GM08714 (cell line): Measurements from ENCODE around the gene FARP1.
A peak's percentile ranks its signal among the peaks of the same experiment; 100 is the strongest.

Experiments
- H3K4me3 ChIP-seq: fragments of 200-500 bp; sonication (Bioruptor generic); 2 replicates; pipeline ENCODE4 v1.5.1; 2014; ENCODE audit warnings: mild to moderate bottlenecking, low read length, inconsistent platforms
- ZNF274 ChIP-seq: IDR thresholded peaks from 2 replicates; pipeline ENCODE4 v1.6.1; 2012; ENCODE audit warnings: mild to moderate bottlenecking, low read depth, low read length

The FARP1 gene

DNA sequence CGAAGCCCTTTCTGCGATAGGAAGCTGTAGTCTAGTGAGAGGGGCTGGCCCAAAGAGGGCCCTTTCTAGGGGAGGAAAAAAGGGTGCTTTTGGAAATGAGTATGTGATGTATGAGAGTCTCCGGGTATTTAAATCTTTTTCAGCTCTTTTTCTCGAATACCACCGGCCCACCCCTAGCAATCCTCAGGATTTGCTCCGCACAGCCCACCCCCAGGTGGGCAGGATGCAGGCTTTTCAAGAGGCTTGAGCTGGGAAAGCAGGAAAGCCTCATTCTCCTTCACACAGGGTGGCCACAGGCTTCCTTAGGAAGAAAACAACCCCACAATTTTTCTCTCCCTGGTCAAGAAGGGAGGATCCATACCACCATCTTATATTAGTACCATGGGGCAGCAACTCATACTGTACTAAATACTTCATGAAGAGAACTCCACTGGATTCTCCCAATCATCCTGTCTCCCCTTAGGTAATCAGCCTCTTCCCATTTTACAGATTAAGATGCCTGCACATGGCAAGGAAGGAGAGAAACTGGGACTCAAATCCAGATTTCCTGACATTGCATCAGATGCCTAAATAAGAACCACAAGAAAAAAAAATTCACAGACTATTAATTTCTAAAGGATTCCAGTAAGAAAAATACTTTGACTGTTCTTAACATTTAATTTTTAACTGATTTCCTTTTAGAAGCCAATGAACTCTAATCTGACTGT lies 349.6 kb downstream of the FARP1 start:
- no peak for TF ChIP-seq ZNF274
- no peak overlapping the region for H3K4me3 ChIP-seq

DNA sequence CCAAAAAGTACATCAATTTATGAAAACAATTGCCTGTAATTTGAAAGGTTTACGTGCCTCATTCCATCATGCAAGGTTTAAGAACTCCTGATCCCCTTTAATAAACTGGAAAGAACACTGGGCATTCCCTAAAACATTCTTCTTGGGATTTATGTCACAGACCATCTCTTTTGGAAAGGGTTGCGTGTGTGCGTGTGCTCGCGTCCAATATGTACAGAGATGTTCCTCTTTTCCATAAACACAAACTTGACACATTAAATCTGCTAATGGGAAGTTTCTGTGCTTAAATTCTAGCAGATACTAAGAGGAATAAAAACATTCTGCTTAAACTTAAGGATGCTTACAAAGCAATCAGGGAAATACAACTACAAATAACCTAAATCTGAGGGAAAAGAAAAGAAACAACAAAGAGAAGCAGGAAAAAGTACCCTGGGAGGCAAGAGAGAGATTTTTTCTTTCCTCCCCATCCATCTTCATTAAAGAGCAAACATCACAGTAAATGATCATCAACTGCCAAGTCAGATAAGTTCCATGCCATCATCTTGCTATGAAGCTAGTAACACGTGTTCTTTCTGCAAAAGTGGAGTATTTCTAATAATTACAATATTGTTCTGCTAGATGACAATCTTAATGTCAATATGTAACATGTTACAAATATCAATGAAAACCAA lies 350.3 kb downstream of the FARP1 start:
- no peak for TF ChIP-seq ZNF274
- no peak overlapping the region for H3K4me3 ChIP-seq

DNA sequence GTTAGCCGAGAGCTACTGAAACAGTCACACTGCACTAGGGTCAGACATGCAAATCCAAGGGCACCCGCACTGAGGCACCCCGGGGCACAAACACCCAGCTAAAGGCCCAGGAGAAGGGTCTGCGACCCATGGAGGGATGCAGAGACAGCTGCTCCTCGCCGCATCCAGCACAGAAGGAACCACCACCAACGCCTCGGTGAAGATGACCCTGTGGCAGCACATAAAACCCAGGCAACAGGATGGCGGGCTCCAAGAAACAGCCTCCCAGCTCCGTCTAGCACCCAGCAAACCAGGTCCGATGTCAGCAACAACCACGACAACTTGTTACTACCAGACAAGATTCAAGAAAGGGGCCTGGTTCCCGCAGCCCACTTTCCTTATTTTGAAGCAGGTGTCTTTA lies 351.9 kb downstream of the FARP1 start:
- TF ChIP-seq ZNF274: no peak
- H3K4me3 ChIP-seq: no peak overlapping the region

DNA sequence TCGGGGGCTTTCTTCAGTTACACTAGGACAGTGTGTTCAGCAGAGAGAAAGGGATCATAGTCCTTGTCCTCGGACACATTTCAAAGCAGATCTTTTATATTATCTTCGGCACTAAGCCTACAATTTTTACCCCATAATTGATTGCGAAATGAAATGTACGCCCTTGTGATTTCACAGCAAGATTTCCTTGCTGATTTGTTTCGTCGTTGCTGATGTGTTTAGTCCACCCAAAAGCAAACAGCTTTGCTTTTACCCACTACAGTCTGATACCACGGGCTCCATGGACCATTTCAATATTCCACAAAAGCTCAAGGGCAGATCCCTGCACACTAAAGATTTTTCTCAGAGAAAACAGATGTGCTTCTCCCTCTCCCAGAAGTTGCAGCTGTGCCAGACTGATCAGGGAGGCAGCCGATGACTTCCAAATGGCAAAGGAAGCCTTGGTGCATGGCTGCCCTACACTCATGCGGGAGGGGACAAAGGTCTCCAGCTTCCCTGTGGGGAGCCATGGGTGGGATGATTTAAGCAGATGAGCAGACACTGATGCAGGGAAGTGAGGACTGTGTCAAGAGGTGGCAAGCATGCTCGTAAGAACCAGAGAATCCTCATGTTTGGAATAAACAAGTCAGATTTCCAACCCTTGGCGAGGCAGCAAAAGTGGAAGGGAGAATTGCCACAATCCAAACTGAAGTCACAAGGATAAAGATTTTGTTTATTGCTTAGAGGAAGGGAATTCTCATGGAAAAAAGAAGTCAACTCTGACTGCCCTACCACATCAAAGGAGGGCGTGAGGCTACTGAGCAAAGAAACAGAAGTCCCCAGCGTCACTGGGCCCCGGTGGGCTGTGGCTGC lies 353.0 kb downstream of the FARP1 start:
- TF ChIP-seq ZNF274: no peak
- no peak overlapping the region for H3K4me3 ChIP-seq

DNA sequence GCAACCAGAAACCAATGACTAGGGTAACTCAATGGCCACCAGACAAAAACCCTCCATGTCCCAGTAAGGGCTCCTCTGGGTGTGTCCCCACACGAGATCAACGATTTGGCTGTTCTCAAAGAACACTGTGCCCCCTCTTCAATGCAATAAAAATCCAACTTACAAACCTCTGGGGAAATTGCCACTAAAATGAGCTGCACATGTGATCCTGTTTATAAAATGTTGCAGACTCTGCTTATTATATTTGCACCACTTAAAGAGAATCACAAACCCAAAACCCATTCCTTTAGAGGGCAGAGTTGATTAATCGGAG lies 353.5 kb downstream of the FARP1 start:
- no peak for TF ChIP-seq ZNF274

DNA sequence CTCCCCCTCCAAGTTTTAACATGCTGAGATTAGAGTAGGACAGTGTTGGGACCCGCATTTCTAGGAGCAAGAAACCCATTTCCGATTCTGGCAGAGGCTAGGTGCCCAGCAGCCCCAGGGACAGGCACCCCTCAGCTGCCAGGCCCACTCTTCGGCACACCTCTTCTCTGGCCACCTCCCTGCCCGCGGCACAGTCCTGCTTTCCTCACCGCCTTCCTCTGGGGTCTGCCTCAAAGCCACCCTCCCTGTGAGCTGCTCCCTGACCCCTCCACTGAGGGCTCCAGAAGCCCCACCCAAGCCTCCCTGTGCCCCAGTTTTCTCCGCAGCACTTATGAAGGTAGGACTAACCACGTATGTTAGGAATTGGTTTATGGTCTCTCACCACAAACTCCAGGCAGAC lies 354.1 kb downstream of the FARP1 start:
- H3K4me3 ChIP-seq: no peak overlapping the region
- no peak for TF ChIP-seq ZNF274

More for the DNA sequence above, 353.5 kb downstream of the FARP1 start:
- H3K4me3 ChIP-seq: no peak overlapping the region

DNA sequence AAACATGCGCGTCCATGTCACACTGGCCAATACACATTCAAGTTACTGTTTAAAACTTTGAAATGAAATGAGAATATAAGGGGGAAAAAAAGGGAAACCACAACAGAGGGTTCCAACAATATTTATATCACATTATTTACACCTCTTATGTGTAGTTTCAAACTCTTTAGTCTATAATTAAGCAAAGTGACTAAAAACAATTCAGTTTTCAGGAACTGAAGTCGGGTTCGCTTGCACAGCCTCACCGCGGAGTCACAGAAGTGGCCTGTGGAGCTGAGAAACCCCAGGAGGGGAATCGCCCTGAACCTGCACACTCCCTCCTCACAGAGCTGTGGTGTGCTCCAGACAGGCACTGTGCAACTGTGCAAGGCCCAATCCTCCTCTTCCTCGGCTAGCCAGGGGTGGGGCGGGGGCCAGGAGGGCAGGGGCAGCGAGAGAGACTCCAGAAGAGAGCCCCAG lies 358.1 kb downstream of the FARP1 start:
- H3K4me3 ChIP-seq: no peak overlapping the region
- no peak for TF ChIP-seq ZNF274

DNA sequence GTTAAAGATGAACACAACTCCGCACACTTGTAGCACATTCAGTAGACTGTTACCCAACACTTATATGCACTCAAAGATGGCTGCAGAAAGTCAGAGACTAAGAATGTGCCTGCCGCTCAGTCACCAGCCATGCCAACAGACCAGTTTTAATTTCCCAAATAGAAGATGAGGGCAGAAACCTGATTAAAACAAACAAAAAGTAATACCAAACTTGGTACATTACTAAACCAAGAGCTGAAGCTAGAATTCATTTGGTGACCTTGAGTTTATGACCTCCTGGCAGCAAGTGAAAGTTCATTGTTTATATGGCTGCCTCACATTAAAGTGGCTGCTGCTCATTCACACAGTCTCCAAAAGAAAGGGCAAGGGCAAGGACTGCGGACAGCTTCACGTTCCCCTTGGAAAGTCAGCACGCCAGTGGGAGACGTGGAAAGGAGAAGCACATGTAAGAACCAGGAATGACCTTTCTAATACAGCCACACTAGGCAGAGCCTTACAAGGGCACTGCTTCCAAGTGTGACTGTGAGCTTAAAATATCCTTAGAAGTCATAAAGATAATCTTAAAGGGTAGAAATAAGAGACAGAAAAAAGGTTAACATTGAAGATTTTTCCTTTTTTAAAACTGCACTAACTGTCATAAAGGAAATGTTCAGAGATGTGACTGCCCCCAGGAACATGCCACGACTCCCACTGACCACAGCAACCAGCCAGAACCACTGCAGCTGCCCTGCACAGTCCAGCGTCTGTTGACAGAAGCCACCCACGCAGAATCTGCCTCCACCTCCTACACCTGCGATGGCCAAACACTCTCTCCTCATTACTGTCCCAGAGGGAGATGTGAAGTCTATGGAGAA lies 360.5 kb downstream of the FARP1 start:
- no peak overlapping the region for H3K4me3 ChIP-seq
- TF ChIP-seq ZNF274: no peak

DNA sequence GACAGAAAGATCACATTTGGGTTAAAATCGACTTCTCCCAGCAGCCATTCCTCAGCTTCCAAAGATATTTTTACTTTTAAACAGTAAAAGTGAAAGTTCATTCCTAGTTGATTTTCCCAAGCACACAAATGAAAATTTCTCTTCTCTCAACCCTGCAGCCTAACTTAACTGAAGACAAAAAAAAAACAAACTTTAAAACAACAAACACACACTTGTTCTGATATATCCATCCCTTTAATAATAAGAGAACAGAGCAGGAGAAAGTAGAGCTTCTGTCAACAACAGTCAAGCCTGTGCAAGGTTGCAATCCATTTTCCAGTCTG lies 361.1 kb downstream of the FARP1 start:
- no peak for TF ChIP-seq ZNF274
- H3K4me3 ChIP-seq: peak overlapping the region; percentile 10; the same call in 1 of the 2 replicates

DNA sequence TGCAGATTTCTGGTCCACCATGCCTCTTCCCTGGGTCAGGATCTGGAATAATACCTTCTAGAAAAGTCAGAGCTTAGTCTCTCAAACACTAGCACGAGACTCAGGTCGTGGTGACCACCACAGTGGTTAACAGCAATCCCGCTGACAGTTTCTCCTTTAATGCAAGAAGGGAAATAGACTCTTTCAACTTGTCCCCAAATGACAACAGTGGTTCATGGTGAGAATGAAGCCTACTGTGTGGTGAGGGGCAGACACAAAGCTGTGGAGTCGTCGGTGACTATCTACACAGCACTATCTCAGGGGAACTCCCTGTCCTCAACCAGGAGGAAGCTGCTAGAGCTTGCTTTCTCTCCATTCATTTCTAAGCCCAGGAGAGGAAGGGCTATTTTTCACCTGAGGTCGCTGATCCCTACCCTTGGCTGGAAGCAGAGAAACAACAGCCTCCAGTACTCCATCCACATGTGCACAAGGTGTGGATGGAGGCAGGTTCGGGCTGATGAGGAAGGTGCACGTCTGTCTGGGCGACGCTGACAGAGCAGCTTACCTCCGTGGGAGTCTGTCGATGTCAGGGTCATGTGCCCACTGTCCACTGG lies 361.6 kb downstream of the FARP1 start:
- peak overlapping the region; percentile 10; the same call in 1 of the 2 replicates for H3K4me3 ChIP-seq
- TF ChIP-seq ZNF274: no peak
